HuH-7.5 (cell line): ENCODE results near the gene MYMX.
"Not testable (repeated sequence)": the region's sequence is repeated elsewhere in the genome, so short reads cannot be mapped to it uniquely, and the experiment has no call there.

Experiments used
- DNase-seq: peaks from one replicate; pipeline ENCODE4 v3.0.0; 2011; ENCODE audit warnings: low spot score

The MYMX gene

DNA sequence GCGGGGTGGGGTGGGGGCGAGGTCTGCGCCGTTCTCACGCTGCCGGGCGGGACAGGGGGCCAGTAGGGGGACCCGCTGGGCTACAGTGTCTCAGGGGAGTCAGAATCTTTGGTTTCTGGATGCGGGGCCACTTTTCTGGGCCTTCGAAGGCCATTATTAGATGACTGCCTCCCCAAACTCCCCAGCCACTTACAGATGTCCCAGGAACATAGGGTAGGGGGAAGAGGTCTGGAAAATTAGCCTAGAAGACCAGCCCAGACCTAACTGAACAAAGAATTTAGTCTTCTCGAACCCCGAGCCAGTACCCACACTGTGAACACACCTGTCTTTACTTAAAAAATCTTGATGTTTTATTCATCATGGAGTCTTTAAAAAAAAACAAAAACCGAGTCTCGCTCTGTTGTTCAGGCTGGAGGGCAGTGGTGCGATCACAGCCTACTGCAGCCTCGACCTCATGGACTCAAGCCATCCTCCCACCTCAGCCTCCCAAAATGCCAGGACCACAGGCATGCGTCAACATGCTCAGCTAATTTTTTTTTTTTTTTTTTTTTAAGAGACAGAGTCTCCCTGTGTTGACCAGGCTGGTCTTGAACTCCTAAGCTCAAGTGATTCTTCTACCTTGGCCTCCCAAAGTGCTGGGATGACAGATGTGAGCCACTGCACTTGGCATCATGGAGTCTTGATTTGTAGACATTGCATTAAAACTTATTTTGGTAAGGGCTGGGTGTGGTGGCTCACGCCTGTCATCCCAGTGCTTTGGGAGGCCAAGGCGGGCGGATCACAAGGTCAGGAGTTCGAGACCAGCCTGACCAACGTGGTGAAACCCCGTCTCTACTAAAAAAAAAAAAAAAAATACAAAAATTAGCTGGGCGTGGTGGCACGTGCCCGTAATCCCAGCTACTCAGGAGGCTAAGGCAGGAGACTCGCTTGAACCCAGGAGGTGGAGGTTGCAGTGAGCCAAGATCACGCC, 3.4 kb downstream of the MYMX start:
- DNase-seq = peak; percentile 37

DNA sequence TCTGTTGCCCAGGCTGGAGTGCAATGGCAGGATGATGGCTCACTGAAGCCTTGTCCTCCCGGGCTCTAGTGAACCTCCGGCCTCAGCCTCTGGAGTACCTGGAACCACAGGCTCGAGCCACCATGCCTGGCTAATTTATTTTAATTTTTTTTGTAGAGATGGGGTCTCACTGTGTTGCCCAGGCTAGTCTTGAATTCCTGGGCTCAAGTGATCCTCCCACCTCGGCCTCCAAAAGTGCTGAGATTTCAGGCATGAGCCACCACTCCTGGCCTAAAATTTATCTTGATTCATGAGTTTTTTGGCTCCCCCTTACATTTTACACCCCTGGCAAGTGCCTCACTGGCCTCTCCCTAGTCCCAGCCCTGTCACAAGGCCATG, 4.2 kb downstream of the MYMX start:
- no peak for DNase-seq

DNA sequence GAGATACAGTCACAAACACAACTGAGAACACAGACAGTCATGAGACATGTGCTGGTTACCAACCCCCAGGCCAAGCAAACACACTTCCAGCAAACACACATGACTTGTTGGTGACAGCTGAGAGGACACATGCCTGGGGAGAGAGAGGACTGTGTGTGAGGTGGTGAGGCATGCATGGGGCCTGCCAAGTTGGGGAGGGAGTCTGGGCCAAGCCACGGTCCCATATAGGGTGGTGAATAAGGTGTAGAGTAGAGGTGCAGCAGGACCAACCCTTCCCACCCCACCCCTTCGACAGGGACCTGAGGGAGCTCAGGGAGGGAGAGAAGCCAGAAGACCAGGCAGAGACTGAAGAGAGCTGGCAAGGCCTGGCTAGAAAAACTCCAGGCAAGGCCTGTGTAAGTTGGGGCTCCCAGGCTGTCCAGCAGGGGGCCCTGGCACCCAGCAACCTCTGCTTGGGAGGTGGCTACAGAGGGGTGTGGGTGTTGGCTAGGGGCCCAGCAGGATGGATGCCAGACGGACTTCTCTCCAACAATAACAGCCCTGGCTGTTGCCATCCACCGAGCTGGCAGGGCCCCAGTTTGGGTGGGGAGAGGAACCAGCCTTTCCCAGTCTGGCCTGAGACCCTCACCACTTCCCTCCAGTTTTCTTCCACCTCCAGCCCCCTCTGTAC, 4.7 kb downstream of the MYMX start:
- peak; percentile 75 for DNase-seq

GRCh38 chr6:44221961-44222335, 5.2 kb downstream of the MYMX start:
- DNase-seq = no peak

DNA sequence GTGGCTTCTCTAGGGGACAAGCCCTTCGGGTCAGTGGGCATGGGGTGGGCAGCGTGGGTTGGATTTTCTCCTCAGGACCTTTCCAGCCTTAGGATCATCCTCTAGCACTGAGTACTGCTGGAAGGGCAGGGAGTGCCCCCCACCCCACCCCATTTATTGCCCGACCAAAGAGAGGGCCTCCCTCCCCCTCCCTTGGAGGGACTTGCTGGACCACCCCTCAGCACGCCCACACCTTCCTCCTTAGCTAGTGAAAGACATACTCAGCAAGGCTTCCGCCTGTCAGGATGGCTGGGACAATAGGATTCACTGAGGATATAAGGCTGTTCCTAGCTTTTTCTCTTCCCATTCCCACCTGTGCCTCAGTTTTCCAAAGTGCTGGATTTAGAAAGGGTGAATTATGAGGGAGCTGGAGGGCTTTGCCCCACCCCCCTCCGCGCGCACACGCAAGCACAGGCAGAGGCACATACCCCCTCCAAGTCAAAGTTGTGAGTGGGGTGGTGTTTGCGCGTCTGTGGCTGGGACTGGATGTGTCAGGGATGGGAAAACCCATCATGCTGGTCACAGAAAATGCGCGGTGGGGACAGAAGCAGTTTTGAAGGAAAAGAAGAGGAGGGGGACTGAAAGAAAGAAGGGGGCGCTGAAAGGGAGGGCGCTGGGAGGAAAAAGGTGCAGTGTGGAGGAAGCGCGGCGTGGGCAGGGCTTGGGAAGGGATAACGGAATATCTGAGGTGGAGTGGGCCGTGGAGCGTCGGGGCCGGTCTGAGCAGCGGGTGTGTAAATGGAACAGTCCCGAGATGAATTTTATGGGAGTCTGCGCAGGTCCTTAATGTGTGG, 6.0 kb downstream of the MYMX start:
- DNase-seq = peak; percentile 39

DNA sequence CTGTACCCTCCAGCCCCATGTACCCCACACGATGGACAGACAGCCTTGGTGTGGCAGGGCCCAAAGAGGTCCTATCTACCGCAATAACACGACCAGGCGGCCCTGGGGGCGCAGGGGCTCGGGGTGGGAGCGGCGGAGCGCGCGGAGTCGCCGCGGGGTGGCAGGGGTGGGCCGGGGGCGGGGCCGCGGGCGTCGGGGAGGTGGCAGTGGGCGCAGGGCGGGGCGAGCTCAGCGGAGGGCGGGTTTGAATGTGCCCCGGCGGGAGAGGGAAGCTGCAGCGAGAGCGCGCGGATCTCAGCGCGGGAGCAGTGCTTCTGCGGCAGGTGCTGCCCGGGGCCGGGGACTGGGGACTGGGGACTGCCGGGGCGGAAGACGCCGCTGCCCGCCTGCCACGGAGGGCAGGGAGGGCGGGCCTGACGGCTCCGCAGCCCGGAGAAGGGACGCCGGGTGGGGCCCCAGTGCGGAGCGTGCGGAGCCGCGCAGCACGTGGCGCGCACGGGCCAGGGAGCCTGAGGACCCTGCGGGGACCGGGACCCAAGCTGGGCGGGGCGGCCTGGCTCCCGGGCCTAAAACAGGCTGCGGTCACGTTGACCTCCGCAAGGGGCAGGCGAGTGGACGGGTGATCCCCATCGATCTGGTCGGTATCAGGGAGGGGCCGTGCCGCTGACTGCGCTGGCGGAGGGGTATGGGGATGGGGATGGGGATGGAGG, 6.7 kb downstream of the MYMX start, which contains the start of gene SLC29A1:
TSS of gene SLC29A1 (plus strand) at position 277 of the 710 bp plus-strand sequence. CDS start 3,719 bp downstream, outside the sequence.
- DNase-seq = peak; percentile 88

DNA sequence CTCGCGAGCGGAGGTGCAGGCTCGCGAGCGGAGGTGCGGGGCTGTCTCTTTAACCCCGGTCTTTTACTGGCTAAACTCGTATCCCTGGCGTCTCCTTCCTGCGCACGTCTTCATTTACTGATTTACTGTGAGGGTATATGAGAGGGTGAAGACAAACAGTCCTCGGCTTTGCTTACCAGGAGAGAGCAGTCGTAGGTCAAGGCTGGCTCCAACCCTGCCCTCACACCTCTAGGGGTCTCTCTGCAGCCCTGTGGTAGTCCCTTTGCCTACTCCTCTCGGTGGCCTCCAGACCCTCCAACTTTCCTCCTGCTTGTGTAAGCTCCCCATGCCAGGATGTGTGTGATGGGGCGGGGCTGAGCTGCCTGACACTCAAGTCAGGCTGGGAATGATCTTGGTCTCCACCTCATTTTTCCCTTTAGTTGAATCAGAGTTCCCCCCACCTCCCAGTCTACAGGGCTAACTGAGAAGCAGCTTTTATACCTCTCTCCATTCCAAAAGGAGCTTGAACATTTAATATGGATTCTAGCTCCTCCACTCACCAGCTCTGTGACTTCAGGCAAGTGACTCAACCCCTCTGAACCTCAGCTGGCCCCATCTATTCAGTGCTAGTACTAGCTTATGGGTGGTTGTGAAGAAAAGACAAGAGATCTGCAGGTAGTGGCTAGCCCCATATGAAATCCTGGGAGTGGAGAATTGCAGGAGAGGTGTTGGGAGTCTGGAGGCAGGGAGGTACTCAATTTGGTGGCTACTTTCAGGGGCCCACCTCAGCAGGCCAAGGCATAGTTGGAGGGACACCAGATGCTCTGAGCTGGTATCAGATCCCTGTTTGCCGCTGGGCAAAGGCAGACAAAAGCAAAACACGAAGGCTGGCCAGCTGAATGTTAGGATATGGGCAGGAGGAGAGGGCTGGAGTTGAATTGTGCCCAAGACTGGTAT, 7.6 kb downstream of the MYMX start:
- peak; percentile 37 for DNase-seq

DNA sequence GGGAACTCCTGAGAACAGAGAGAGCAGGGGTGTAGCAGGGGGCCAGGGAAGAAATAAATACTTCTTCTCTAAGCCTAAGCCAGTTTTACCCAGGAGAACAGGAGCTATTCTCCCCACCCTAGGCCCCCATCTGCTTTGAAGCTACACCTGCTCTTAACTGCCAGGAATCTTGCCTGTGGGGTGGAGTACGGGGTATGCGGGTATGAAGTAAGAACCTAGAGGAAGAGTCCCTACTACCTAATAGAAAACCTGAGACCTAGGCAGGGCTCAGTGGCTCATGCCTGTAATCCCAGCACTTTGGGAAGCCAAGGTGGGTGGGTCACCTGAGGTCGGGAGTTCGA, 8.2 kb downstream of the MYMX start:
- no peak for DNase-seq

DNA sequence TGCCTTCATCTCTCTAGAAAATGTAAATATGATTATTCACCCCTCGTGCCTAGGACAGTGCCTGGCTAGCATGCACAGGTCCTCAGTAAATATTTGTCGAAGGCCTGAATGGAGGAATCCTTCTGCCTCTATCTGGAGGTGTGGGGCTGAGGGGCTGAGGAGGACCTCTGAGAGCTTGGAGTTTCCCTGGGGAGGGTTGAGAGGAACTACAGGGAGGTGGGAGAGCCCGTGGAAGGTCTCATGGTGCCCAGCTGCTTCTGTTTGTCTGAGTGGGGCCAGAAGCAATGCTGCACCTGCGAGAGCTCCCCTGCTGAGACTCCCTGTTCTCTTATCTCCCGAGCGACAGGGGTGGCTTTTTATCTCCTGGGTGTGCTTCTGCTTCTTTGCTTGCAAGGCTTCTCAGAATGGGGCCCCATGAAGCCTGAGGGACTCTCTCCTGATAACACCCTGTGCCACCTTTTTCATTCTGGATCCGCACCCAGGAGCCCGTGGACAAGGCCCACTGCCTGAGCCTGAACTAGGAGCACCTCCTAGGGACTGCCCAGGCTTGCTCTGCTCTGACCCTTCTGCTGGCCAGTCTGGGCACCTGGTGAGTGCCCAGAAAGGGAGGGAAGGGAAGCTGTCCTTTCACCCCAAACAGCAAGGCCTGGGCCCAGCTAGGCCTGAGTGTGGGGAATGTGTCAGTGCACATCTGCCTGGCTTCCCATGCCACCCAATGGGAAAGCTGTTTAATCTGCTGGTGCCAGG, 9.0 kb downstream of the MYMX start:
- no peak for DNase-seq

- DNase-seq = no peak
Measured at GRCh38 chr6:44226368-44227147, 9.8 kb downstream of the MYMX start.

GRCh38 chr6:44227148-44227793, 10.5 kb downstream of the MYMX start:
- no peak for DNase-seq

- no peak for DNase-seq
Measured at GRCh38 chr6:44228031-44228430, 11.3 kb downstream of the MYMX start.

DNA sequence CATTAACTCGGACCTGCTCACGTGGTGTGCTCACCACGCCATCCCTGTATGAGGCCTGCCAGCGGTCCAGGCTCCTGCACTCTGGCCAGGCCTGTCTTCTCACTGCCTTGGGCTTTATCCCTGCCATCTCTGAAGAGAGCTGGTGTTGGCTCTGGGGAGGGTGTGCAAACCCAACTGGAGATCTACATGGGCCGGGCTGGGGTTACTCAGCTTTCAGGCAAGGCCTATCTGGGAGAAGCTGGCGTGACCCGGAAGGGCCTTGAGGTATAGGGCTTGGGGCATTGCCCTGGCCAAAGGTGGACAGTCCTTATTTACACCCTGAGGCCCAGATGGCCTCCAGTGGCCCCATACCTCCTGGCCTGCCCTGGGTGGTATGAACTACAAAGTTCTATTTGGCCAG, 11.7 kb downstream of the MYMX start:
- no peak for DNase-seq

- no peak for DNase-seq
Measured at GRCh38 chr6:44228836-44229235, 12.1 kb downstream of the MYMX start.

DNA sequence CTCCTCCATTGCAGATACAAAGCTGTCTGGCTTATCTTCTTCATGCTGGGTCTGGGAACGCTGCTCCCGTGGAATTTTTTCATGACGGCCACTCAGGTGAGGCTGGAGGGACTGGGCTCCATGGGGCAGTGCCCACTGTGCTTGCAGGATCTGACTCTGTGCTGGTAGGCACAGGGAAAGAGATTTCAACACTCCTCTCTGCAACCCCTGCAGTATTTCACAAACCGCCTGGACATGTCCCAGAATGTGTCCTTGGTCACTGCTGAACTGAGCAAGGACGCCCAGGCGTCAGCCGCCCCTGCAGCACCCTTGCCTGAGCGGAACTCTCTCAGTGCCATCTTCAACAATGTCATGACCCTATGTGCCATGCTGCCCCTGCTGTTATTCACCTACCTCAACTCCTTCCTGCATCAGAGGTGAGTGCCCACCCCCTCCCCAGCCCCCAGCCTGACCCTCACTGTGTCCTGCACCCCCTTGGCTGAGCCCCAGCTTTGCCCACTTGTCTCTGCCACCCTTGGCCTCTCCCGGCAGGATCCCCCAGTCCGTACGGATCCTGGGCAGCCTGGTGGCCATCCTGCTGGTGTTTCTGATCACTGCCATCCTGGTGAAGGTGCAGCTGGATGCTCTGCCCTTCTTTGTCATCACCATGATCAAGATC, 12.8 kb downstream of the MYMX start:
- no peak for DNase-seq

GRCh38 chr6:44230034-44230675, 13.4 kb downstream of the MYMX start:
- no peak for DNase-seq

DNA sequence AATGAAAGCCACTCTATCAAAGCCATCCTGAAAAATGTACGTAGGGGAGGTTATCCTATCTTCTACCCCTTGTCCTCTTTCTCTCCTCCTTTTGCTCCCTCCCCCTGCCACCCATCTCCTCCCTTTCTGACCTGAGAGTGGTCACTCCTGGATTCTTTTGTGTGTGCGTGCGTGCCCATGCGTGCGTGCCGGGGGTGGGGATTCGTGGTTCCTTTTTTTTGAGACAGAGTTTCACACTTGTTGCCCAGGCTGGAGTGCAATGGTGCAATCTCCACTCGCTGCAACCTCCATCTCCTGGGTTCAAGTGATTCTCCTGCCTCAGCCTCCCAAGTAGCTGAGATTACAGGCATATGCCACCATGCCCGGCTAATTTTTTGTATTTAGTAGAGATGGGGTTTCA, 14.7 kb downstream of the MYMX start:
- not testable (repeated sequence) for DNase-seq
